DND-41 (cell line): Measurements from ENCODE around the gene PXDC1.

Source experiments
- ATAC-seq: fragments of 200-7000 bp; cut with Tn5 transposase; 3 replicates; pipeline ENCODE4 v1.9.1; 2021; ENCODE audit warnings: low read depth; ENCODE audit not compliant: insufficient read depth
- DNase-seq: peaks from one replicate; pipeline ENCODE4 v3.0.0-alpha.2; 2020
- H2AFZ ChIP-seq: 2 replicates; pipeline ENCODE4 v1.6.0; 2012; ENCODE audit warnings: low read depth, low read length
- H3K27ac ChIP-seq: 2 replicates; pipeline ENCODE4 v1.5.1; 2012; ENCODE audit warnings: low read length, inconsistent platforms
- H3K27me3 ChIP-seq: fragments of 200-600 bp; sonication (generic); 2 replicates; pipeline ENCODE4 v1.6.0; 2012; ENCODE audit warnings: low read length, mild to moderate bottlenecking, inconsistent platforms; ENCODE audit not compliant: insufficient read depth, poor library complexity
- H3K36me3 ChIP-seq: 2 replicates; pipeline ENCODE4 v1.5.1; 2012; ENCODE audit warnings: low read length, inconsistent platforms; ENCODE audit not compliant: insufficient read depth
- H3K4me1 ChIP-seq: 2 replicates; pipeline ENCODE4 v1.5.1; 2012; ENCODE audit warnings: mild to moderate bottlenecking, low read length; ENCODE audit not compliant: insufficient read depth
- H3K4me2 ChIP-seq: 2 replicates; pipeline ENCODE4 v1.6.0; 2012; ENCODE audit warnings: mild to moderate bottlenecking, moderate library complexity, low read length, inconsistent platforms; ENCODE audit not compliant: insufficient read depth
- H3K4me3 ChIP-seq, 2 experiments: fragments of 200-600 bp in 1 of 2; shearing (Covaris generic) in 1 of 2; 2 replicates each; pipeline ENCODE4 v1.5.1; 2012 to 2016; ENCODE audit warnings: inconsistent platforms in 2 of 2, low read length in 2 of 2, mild to moderate bottlenecking in 2 of 2, low read depth in 1 of 2, moderate library complexity in 1 of 2
- H3K79me2 ChIP-seq: 2 replicates; pipeline ENCODE4 v1.6.0; 2012; ENCODE audit warnings: low read length, inconsistent platforms; ENCODE audit not compliant: insufficient read depth
- H3K9ac ChIP-seq: 2 replicates; pipeline ENCODE4 v1.6.0; 2012; ENCODE audit warnings: low read depth, mild to moderate bottlenecking, inconsistent platforms, low read length, moderate library complexity
- H3K9me3 ChIP-seq: 2 replicates; pipeline ENCODE4 v1.5.1; 2012; ENCODE audit warnings: low read length, moderate library complexity, mild to moderate bottlenecking, inconsistent platforms; ENCODE audit not compliant: insufficient read depth, severe bottlenecking
- H4K20me1 ChIP-seq: 2 replicates; pipeline ENCODE4 v1.6.0; 2012; ENCODE audit warnings: low read length; ENCODE audit not compliant: insufficient read depth
- CTCF ChIP-seq: IDR thresholded peaks from 2 replicates; pipeline ENCODE4 v1.5.1; 2012; ENCODE audit warnings: borderline replicate concordance, low read length, moderate library complexity, mild to moderate bottlenecking; ENCODE audit not compliant: poor library complexity, severe bottlenecking; ENCODE audit errors: extremely low read depth
- EZH2 ChIP-seq: IDR thresholded peaks from 3 replicates; pipeline ENCODE4 v1.6.1; 2012; ENCODE audit warnings: borderline replicate concordance, low read depth, mild to moderate bottlenecking, moderate library complexity, low read length, inconsistent platforms; ENCODE audit not compliant: severe bottlenecking

The PXDC1 gene

GRCh38 chr6:3727036-3727435 is 24.5 kb downstream of the PXDC1 start:
- Histone ChIP-seq H4K20me1 (no peaks in the 10 kb centered on the region; the same call in 1 of the 2 replicates), H3K4me1 (no peaks in the 10 kb centered on the region), H3K36me3 (no peaks in the 10 kb centered on the region), H3K9ac (no peak overlapping the region), H3K4me2 (no peak overlapping the region), H3K27me3 (peaks cover 15% of the 10 kb centered on the region), H3K9me3 (no peaks in the 10 kb centered on the region), H3K27ac (no peak overlapping the region), H2AFZ (no peak overlapping the region), H3K79me2 (no peaks in the 10 kb centered on the region), H3K4me3 (no peak overlapping the region)
- no peak for DNase-seq
- TF ChIP-seq CTCF: no peak
- no peak for TF ChIP-seq EZH2
- ATAC-seq: no peak

DNA sequence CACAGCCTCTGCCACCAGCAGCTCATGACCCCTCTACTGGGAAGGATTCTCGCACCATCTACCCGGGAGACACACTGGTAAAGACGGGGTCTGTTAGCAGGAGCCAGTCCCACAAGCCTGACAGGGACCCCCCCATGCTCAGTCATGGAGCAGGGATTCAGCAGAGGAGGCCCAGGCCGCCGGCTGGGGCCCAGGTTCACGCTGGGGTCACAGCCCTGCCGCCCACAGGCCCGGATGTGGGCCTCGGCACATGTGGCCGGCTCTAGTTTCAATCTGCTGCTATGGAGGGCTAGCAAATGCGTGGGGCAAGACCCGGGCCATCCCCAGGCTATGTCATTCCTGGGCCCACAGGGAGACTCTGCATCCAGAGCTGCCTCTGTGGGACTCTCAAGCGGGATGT is 25.1 kb downstream of the PXDC1 start:
- Histone ChIP-seq H3K27me3 (peaks cover 15% of the 10 kb centered on the region), H3K4me3 (no peak overlapping the region), H3K4me1 (no peaks in the 10 kb centered on the region), H3K27ac (no peak overlapping the region), H3K9me3 (no peaks in the 10 kb centered on the region), H2AFZ (no peak overlapping the region), H3K4me2 (no peak overlapping the region), H3K36me3 (no peaks in the 10 kb centered on the region), H3K9ac (no peak overlapping the region), H3K79me2 (no peaks in the 10 kb centered on the region), H4K20me1 (no peaks in the 10 kb centered on the region; the same call in 1 of the 2 replicates)
- TF ChIP-seq EZH2 (no peak), CTCF (no peak)
- no peak for DNase-seq
- ATAC-seq: no peak

GRCh38 chr6:3725145-3726047 is 26.1 kb downstream of the PXDC1 start:
- no peak overlapping the region for H3K27ac ChIP-seq
- DNase-seq (no peak), ATAC-seq (no peak)
- H3K4me2 ChIP-seq: no peak overlapping the region
- H3K27me3 ChIP-seq: peaks cover 11% of the 10 kb centered on the region
- no peaks in the 10 kb centered on the region for H3K79me2 ChIP-seq
- no peaks in the 10 kb centered on the region; the same call in 1 of the 2 replicates for H4K20me1 ChIP-seq
- H3K9me3 ChIP-seq: no peaks in the 10 kb centered on the region
- no peak overlapping the region for H3K9ac ChIP-seq
- no peak overlapping the region for H3K4me3 ChIP-seq
- TF ChIP-seq CTCF (no peak), EZH2 (no peak)
- no peak overlapping the region for H2AFZ ChIP-seq
- no peaks in the 10 kb centered on the region for H3K4me1 ChIP-seq
- H3K36me3 ChIP-seq: no peaks in the 10 kb centered on the region
